Measurements from ENCODE around the gene ANKRD52.

DNA sequence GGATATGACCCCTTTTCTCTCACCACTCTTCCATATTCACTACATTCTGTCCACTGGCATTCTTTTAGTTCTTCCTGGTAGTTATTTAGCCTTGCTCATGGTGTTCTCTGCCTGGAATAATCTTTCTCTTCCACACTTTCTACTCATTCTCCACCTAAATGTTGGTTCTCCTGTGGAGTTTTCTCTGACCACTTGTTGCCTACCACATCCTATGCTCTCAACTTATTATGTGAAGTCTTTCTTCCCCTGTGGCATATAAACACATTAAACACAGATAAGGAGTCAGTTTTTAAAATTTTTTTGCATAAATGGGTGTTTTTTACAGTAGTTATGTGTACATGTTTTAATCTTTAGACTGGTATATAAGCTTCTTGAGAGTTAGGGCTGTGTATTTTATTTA is 65.6 kb downstream of the ANKRD52 start:
- TF ChIP-seq, protein P1, sequence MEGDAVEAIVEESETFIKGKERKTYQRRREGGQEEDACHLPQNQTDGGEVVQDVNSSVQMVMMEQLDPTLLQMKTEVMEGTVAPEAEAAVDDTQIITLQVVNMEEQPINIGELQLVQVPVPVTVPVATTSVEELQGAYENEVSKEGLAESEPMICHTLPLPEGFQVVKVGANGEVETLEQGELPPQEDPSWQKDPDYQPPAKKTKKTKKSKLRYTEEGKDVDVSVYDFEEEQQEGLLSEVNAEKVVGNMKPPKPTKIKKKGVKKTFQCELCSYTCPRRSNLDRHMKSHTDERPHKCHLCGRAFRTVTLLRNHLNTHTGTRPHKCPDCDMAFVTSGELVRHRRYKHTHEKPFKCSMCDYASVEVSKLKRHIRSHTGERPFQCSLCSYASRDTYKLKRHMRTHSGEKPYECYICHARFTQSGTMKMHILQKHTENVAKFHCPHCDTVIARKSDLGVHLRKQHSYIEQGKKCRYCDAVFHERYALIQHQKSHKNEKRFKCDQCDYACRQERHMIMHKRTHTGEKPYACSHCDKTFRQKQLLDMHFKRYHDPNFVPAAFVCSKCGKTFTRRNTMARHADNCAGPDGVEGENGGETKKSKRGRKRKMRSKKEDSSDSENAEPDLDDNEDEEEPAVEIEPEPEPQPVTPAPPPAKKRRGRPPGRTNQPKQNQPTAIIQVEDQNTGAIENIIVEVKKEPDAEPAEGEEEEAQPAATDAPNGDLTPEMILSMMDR (IDR thresholded peaks at IDR 0.05; ENCODE audit: insufficient read depth, low read length, poor library complexity, severe bottlenecking), result no peak
- no peak for TF ChIP-seq EZH2phosphoT487 (conservative IDR thresholded peaks at IDR 0.05; ENCODE audit: low read length)

All from SU-DHL-6 (cell line).